H9 (cell line): ENCODE measurements around the gene DBNDD1. TPM values are rescaled to one million over a fixed set of nuclear protein-coding genes. Genes with fewer than 3 reads are reported as not detected.

Experiments
- DNase-seq: peaks from one replicate; pipeline ENCODE4 v3.0.0-alpha.2; 2017
- H2AFZ ChIP-seq: one replicate; pipeline ENCODE4 v1.6.1; 2013; ENCODE audit warnings: mild to moderate bottlenecking, low read length, control low read depth, moderate library complexity
- H2AK5ac ChIP-seq: 2 replicates; pipeline ENCODE4 v1.6.1; 2013; ENCODE audit warnings: low read length, control low read depth, mixed read lengths; ENCODE audit not compliant: insufficient read length
- H2BK120ac ChIP-seq: one replicate; pipeline ENCODE4 v1.6.1; 2013; ENCODE audit warnings: low read depth, mild to moderate bottlenecking, low read length, control low read depth, inconsistent platforms; ENCODE audit not compliant: poor library complexity, severe bottlenecking
- H2BK12ac ChIP-seq: 2 replicates; pipeline ENCODE4 v1.6.1; 2013; ENCODE audit warnings: low read length, control low read depth, mixed read lengths, low read depth; ENCODE audit not compliant: insufficient read length
- H2BK15ac ChIP-seq: 2 replicates; pipeline ENCODE4 v1.6.1; 2013; ENCODE audit warnings: low read depth, low read length, control low read depth
- H2BK20ac ChIP-seq: one replicate; pipeline ENCODE4 v1.6.1; 2013; ENCODE audit warnings: low read depth, mild to moderate bottlenecking, low read length, control low read depth, inconsistent platforms; ENCODE audit not compliant: poor library complexity, severe bottlenecking
- H2BK5ac ChIP-seq: 2 replicates; pipeline ENCODE4 v1.6.1; 2013; ENCODE audit warnings: low read length, control low read depth, mixed read lengths; ENCODE audit not compliant: insufficient read length
- H3K14ac ChIP-seq: 2 replicates; pipeline ENCODE4 v1.6.1; 2013; ENCODE audit warnings: low read length, control low read depth; ENCODE audit not compliant: insufficient read depth
- H3K18ac ChIP-seq: 2 replicates; pipeline ENCODE4 v1.6.1; 2013; ENCODE audit warnings: low read depth, mild to moderate bottlenecking, mixed read lengths, low read length, control low read depth; ENCODE audit not compliant: insufficient read length
- H3K23ac ChIP-seq: 2 replicates; pipeline ENCODE4 v1.6.1; 2013; ENCODE audit warnings: low read length, control low read depth, mixed read lengths, low read depth; ENCODE audit not compliant: insufficient read length
- H3K23me2 ChIP-seq: 2 replicates; pipeline ENCODE4 v1.6.1; 2013; ENCODE audit warnings: low read depth, mild to moderate bottlenecking, mixed read lengths, low read length, control low read depth; ENCODE audit not compliant: insufficient read length, poor library complexity, severe bottlenecking
- H3K27ac ChIP-seq: 2 replicates; pipeline ENCODE4 v1.5.1; 2013; ENCODE audit warnings: low read length, control low read depth, mixed read lengths, low read depth; ENCODE audit not compliant: insufficient read length
- H3K27me3 ChIP-seq: 2 replicates; pipeline ENCODE4 v1.6.1; 2013; ENCODE audit warnings: low read length, control low read depth, inconsistent platforms; ENCODE audit not compliant: insufficient read depth
- H3K4ac ChIP-seq: 2 replicates; pipeline ENCODE4 v1.6.1; 2013; ENCODE audit warnings: low read depth, mild to moderate bottlenecking, control low read depth, inconsistent platforms, low read length, moderate library complexity
- H3K4me1 ChIP-seq: 2 replicates; pipeline ENCODE4 v1.6.1; 2013; ENCODE audit warnings: low read length, control low read depth, inconsistent platforms; ENCODE audit not compliant: insufficient read depth
- H3K4me2 ChIP-seq: 2 replicates; pipeline ENCODE4 v1.6.1; 2013; ENCODE audit warnings: low read length, control low read depth, mixed read lengths; ENCODE audit not compliant: insufficient read length, insufficient read depth
- H3K56ac ChIP-seq: 2 replicates; pipeline ENCODE4 v1.6.1; 2013; ENCODE audit warnings: low read depth, mild to moderate bottlenecking, mixed read lengths, low read length, control low read depth; ENCODE audit not compliant: insufficient read length
- H3K79me1 ChIP-seq: 2 replicates; pipeline ENCODE4 v1.6.1; 2013; ENCODE audit warnings: low read depth, mild to moderate bottlenecking, moderate library complexity, low read length, control low read depth, inconsistent platforms; ENCODE audit not compliant: insufficient read depth, poor library complexity, severe bottlenecking
- H3K79me2 ChIP-seq: 2 replicates; pipeline ENCODE4 v1.6.1; 2013; ENCODE audit warnings: low read length, control low read depth, inconsistent platforms; ENCODE audit not compliant: insufficient read depth
- H3K9ac ChIP-seq: 2 replicates; pipeline ENCODE4 v1.6.1; 2013; ENCODE audit warnings: low read length, control low read depth, mixed read lengths; ENCODE audit not compliant: insufficient read length; ENCODE audit errors: extremely low read depth
- H3K9me3 ChIP-seq: one replicate; pipeline ENCODE4 v1.6.1; 2013; ENCODE audit warnings: low read depth, low read length, inconsistent platforms; ENCODE audit not compliant: control insufficient read depth
- H3T11ph ChIP-seq: one replicate; pipeline ENCODE4 v1.6.1; 2013; ENCODE audit warnings: mild to moderate bottlenecking, low read length, control low read depth, inconsistent platforms
- H4K20me1 ChIP-seq: one replicate; pipeline ENCODE4 v1.6.1; 2013; ENCODE audit not compliant: control insufficient read depth, insufficient read length, insufficient read depth
- H4K5ac ChIP-seq: 2 replicates; pipeline ENCODE4 v1.6.1; 2013; ENCODE audit warnings: low read depth, mild to moderate bottlenecking, mixed read lengths, low read length, control low read depth; ENCODE audit not compliant: insufficient read length
- H4K8ac ChIP-seq: replicated peaks from 2 replicates; pipeline ENCODE4 v1.6.1; 2013; ENCODE audit warnings: low read length, control low read depth, mixed read lengths, low read depth; ENCODE audit not compliant: insufficient read length
- H4K91ac ChIP-seq: 2 replicates; pipeline ENCODE4 v1.6.1; 2013; ENCODE audit warnings: low read depth, mild to moderate bottlenecking, moderate library complexity, mixed read lengths, low read length, control low read depth; ENCODE audit not compliant: insufficient read length
- H3K27ac Mint-ChIP-seq, 3 experiments: 2 replicates in 2 of 3; 3 replicates in 1 of 3; pipeline ENCODE4 v1.8.0; 2020 to 2021; ENCODE audit warnings: mixed read lengths in 3 of 3, mild to moderate bottlenecking in 1 of 3, moderate library complexity in 1 of 3
- H3K27me3 Mint-ChIP-seq: 2 replicates; pipeline ENCODE4 v1.8.0; 2021; ENCODE audit warnings: low read depth, mild to moderate bottlenecking, moderate library complexity, mixed read lengths
- H3K36me3 Mint-ChIP-seq, 3 experiments: 2 replicates in 2 of 3; 3 replicates in 1 of 3; pipeline ENCODE4 v1.8.0; 2020 to 2021; ENCODE audit warnings: low read depth in 3 of 3, mixed read lengths in 3 of 3; ENCODE audit not compliant: insufficient read depth in 1 of 3
- H3K4me1 Mint-ChIP-seq, 2 experiments: 2 replicates each; pipeline ENCODE4 v1.8.0; 2020; ENCODE audit warnings: mixed read lengths in 2 of 2
- H3K4me3 Mint-ChIP-seq, 2 experiments: 2 replicates in 1 of 2; 3 replicates in 1 of 2; pipeline ENCODE4 v1.8.0; 2020 to 2021; ENCODE audit warnings: mild to moderate bottlenecking in 2 of 2, mixed read lengths in 2 of 2, moderate library complexity in 1 of 2
- H3K9me3 Mint-ChIP-seq, 2 experiments: 2 replicates in 1 of 2; 3 replicates in 1 of 2; pipeline ENCODE4 v1.8.0; 2020; ENCODE audit warnings: mild to moderate bottlenecking in 2 of 2, mixed read lengths in 2 of 2, moderate library complexity in 1 of 2
- WGBS: extraction: QIAGEN DNeasy Blood & Tissue Kit; methylation state at CpG from one replicate; pipeline ENCODE4 v1.1.7; 2013; ENCODE audit warnings: missing lambda C conversion rate, low lambda C conversion rate, mixed read lengths; ENCODE audit not compliant: insufficient read length; ENCODE audit errors: extremely low coverage; 5-methylcytosine and 5-hydroxymethylcytosine counted together
- total RNA-seq: library from RNA; stranded (reverse); gene quantifications from 2 replicates; pipeline ENCODE4 v1.2.1, GENCODE V29; 2021
- TF ChIP-seq, protein P1 (sequence below): fragments of 200-600 bp; sonication (generic); conservative IDR thresholded peaks from 3 replicates; pipeline ENCODE4 v1.8.0; 2021; ENCODE audit warnings: antibody characterized with exemption, mild to moderate bottlenecking

Gene DBNDD1
- total RNA-seq, 1 experiment from 2014 or later, result 87.3 TPM

DNA sequence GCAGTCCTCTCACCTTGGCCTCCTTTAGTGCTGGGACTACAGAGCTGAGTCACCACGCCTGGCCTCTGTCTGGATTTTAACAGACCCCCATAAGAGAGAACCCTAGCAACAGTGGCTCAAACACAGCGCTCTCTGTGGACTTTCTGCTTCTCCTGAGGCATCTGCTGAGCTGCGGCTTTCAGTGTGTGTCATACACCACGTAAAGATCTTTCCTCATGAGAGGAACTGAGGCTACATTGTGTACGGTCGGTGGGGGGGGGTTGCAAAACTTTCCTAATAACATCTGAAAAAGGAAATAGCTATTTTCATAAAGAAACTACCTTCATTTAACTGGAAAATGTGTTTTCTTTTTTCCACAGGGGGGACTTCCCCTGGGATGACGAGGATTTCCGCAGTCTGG lies 37.8 kb downstream of the DBNDD1 start:
- Histone ChIP-seq H3K9me3 (no peaks in the 10 kb centered on the region), H3K4me1 (no peaks in the 10 kb centered on the region), H3K27ac (no peak overlapping the region), H4K5ac (no peak overlapping the region), H3K9ac (no peak overlapping the region), H3K14ac (no peak overlapping the region), H3T11ph (no peak overlapping the region), H3K4me2 (no peak overlapping the region), H2AFZ (no peak overlapping the region), H2AK5ac (no peak overlapping the region), H2BK120ac (no peak overlapping the region), H3K56ac (no peak overlapping the region), H2BK20ac (no peak overlapping the region), H2BK12ac (no peak overlapping the region), H3K27me3 (no peaks in the 10 kb centered on the region), H4K20me1 (no peaks in the 10 kb centered on the region), H3K18ac (no peak overlapping the region), H4K91ac (no peak overlapping the region), H3K79me1 (peaks cover 3% of the 10 kb centered on the region), H3K23me2 (no peaks in the 10 kb centered on the region), H2BK5ac (no peak overlapping the region), H4K8ac (no peak overlapping the region), H3K23ac (no peak overlapping the region), H3K4ac (no peak overlapping the region), H3K79me2 (peaks cover 2% of the 10 kb centered on the region; the same call in 1 of the 2 replicates), H2BK15ac (no peak overlapping the region)
- TF ChIP-seq, protein P1, sequence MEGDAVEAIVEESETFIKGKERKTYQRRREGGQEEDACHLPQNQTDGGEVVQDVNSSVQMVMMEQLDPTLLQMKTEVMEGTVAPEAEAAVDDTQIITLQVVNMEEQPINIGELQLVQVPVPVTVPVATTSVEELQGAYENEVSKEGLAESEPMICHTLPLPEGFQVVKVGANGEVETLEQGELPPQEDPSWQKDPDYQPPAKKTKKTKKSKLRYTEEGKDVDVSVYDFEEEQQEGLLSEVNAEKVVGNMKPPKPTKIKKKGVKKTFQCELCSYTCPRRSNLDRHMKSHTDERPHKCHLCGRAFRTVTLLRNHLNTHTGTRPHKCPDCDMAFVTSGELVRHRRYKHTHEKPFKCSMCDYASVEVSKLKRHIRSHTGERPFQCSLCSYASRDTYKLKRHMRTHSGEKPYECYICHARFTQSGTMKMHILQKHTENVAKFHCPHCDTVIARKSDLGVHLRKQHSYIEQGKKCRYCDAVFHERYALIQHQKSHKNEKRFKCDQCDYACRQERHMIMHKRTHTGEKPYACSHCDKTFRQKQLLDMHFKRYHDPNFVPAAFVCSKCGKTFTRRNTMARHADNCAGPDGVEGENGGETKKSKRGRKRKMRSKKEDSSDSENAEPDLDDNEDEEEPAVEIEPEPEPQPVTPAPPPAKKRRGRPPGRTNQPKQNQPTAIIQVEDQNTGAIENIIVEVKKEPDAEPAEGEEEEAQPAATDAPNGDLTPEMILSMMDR, result no peak
- Mint-ChIP-seq H3K36me3 (peaks cover 21 to 76% (median 73%) of the 10 kb centered on the region in 3 experiments; a peak in 6 of 7 replicates), H3K27ac (no peak overlapping the region), H3K4me3 (no peak overlapping the region), H3K4me1 (no peaks in the 10 kb centered on the region), H3K27me3 (no peaks in the 10 kb centered on the region), H3K9me3 (no peaks in the 10 kb centered on the region)
- no CpG with 5 or more reads among the region's 8 CpGs for WGBS
- no peak for DNase-seq
